ENCODE results near the gene RRP8.

The RRP8 gene

GRCh38 chr11:6625832-6626420 lies 22.5 kb upstream of the RRP8 start:
- Mint-ChIP-seq H3K27me3 (no peaks in the 10 kb centered on the region), H3K4me1 (peaks cover 32% of the 10 kb centered on the region), H3K9me3 (no peaks in the 10 kb centered on the region), H3K36me3 (no peaks in the 10 kb centered on the region), H3K4me3 (no peak overlapping the region), H3K27ac (no peak overlapping the region)
- ATAC-seq, result no peak

- Mint-ChIP-seq H3K4me3 (no peak overlapping the region), H3K9me3 (no peaks in the 10 kb centered on the region), H3K36me3 (no peaks in the 10 kb centered on the region), H3K27me3 (no peaks in the 10 kb centered on the region), H3K27ac (no peak overlapping the region), H3K4me1 (peaks cover 32% of the 10 kb centered on the region)
- no peak for ATAC-seq
Observed at GRCh38 chr11:6625156-6625831, 21.9 kb upstream of the RRP8 start.

GRCh38 chr11:6623391-6624363 lies 20.3 kb upstream of the RRP8 start:
- Mint-ChIP-seq H3K27me3 (no peaks in the 10 kb centered on the region), H3K36me3 (no peaks in the 10 kb centered on the region), H3K9me3 (no peaks in the 10 kb centered on the region), H3K4me1 (peaks cover 32% of the 10 kb centered on the region), H3K27ac (peak overlapping the region; percentile 17), H3K4me3 (no peak overlapping the region)
- no peak for ATAC-seq

GRCh38 chr11:6622261-6623171 lies 19.1 kb upstream of the RRP8 start:
- Mint-ChIP-seq H3K4me3 (no peak overlapping the region), H3K27ac (no peak overlapping the region), H3K36me3 (no peaks in the 10 kb centered on the region), H3K9me3 (no peaks in the 10 kb centered on the region), H3K4me1 (peaks cover 23% of the 10 kb centered on the region), H3K27me3 (no peaks in the 10 kb centered on the region)
- no peak for ATAC-seq

- ATAC-seq, result no peak
- H3K4me1 Mint-ChIP-seq, result peaks cover 23% of the 10 kb centered on the region
- H3K27ac Mint-ChIP-seq, result no peak overlapping the region
- H3K36me3 Mint-ChIP-seq, result no peaks in the 10 kb centered on the region
- H3K27me3 Mint-ChIP-seq, result no peaks in the 10 kb centered on the region
- no peak overlapping the region for H3K4me3 Mint-ChIP-seq
- no peaks in the 10 kb centered on the region for H3K9me3 Mint-ChIP-seq
Observed at GRCh38 chr11:6621711-6622211, 18.3 kb upstream of the RRP8 start.

- H3K4me3 Mint-ChIP-seq, result no peak overlapping the region
- no peaks in the 10 kb centered on the region for H3K9me3 Mint-ChIP-seq
- H3K27ac Mint-ChIP-seq, result no peak overlapping the region
- H3K4me1 Mint-ChIP-seq, result peaks cover 28% of the 10 kb centered on the region
- H3K36me3 Mint-ChIP-seq, result no peaks in the 10 kb centered on the region
- no peak for ATAC-seq
- H3K27me3 Mint-ChIP-seq, result no peaks in the 10 kb centered on the region
Observed at GRCh38 chr11:6620636-6621035, 17.2 kb upstream of the RRP8 start.

GRCh38 chr11:6619004-6619745 lies 15.8 kb upstream of the RRP8 start, which contains the start of gene TPP1:
Gene TPP1, minus strand, starts transcription at chr11:6619422. Its CDS starts 22 bp downstream, at chr11:6619400.
- no peaks in the 10 kb centered on the region for H3K36me3 Mint-ChIP-seq
- H3K4me3 Mint-ChIP-seq, result no peak within 1 kb of the TSS
- no peaks in the 10 kb centered on the region for H3K9me3 Mint-ChIP-seq
- H3K27ac Mint-ChIP-seq, result no peak within 1 kb of the TSS
- peak; percentile 97 for ATAC-seq
- H3K4me1 Mint-ChIP-seq, result peaks cover 29% of the 10 kb centered on the region
- H3K27me3 Mint-ChIP-seq, result no peaks in the 10 kb centered on the region

GRCh38 chr11:6618117-6619003 lies 14.9 kb upstream of the RRP8 start:
- H3K9me3 Mint-ChIP-seq, result no peaks in the 10 kb centered on the region
- peak; percentile 76 for ATAC-seq

GRCh38 chr11:6617315-6617781 lies 13.9 kb upstream of the RRP8 start:
- ATAC-seq, result no peak
- Mint-ChIP-seq H3K4me3 (no peak overlapping the region), H3K27me3 (no peaks in the 10 kb centered on the region), H3K9me3 (no peaks in the 10 kb centered on the region), H3K27ac (no peak overlapping the region), H3K4me1 (peaks cover 29% of the 10 kb centered on the region), H3K36me3 (no peaks in the 10 kb centered on the region)

More at GRCh38 chr11:6618117-6619003, 14.9 kb upstream of the RRP8 start:
- H3K27me3 Mint-ChIP-seq, result no peaks in the 10 kb centered on the region
- no peak overlapping the region for H3K27ac Mint-ChIP-seq
- H3K4me1 Mint-ChIP-seq, result peaks cover 29% of the 10 kb centered on the region
- no peak overlapping the region for H3K4me3 Mint-ChIP-seq
- no peaks in the 10 kb centered on the region for H3K36me3 Mint-ChIP-seq

- peak overlapping the region; percentile 46 for H3K4me3 Mint-ChIP-seq
- no peaks in the 10 kb centered on the region for H3K36me3 Mint-ChIP-seq
- no peaks in the 10 kb centered on the region for H3K9me3 Mint-ChIP-seq
- peaks cover 25% of the 10 kb centered on the region for H3K4me1 Mint-ChIP-seq
- no peaks in the 10 kb centered on the region for H3K27me3 Mint-ChIP-seq
- H3K27ac Mint-ChIP-seq, result peak overlapping the region; percentile 48
- ATAC-seq, result no peak
Observed at GRCh38 chr11:6616596-6617250, 13.3 kb upstream of the RRP8 start.

GRCh38 chr11:6615882-6616585 lies 12.6 kb upstream of the RRP8 start:
- Mint-ChIP-seq H3K36me3 (peaks cover 5% of the 10 kb centered on the region), H3K27ac (peak overlapping the region; percentile 48), H3K9me3 (no peaks in the 10 kb centered on the region), H3K27me3 (no peaks in the 10 kb centered on the region), H3K4me3 (no peak overlapping the region), H3K4me1 (peaks cover 28% of the 10 kb centered on the region)
- ATAC-seq, result no peak

GRCh38 chr11:6615046-6615445 lies 11.6 kb upstream of the RRP8 start:
- Mint-ChIP-seq H3K27me3 (no peaks in the 10 kb centered on the region), H3K9me3 (no peaks in the 10 kb centered on the region), H3K4me1 (peaks cover 38% of the 10 kb centered on the region), H3K27ac (no peak overlapping the region), H3K36me3 (peaks cover 15% of the 10 kb centered on the region), H3K4me3 (no peak overlapping the region)
- ATAC-seq, result no peak
